Activated CD8-positive, alpha-beta memory T cell treated with anti-CD3 and anti-CD28 coated beads, Interleukin-2, amount 50 U/mL, for 1 hour (primary cell): Measurements from ENCODE around the gene SHH.

Experiments used
- DNase-seq: peaks from one replicate; pipeline ENCODE4 v3.0.0-alpha.2; 2020; ENCODE audit errors: extremely low read depth

The SHH gene

GRCh38 chr7:155792315-155792960 lies 19.8 kb downstream of the SHH start:
- no peak for DNase-seq

- no peak for DNase-seq
Measured at GRCh38 chr7:155791836-155792235, 20.4 kb downstream of the SHH start.

GRCh38 chr7:155791214-155791737 lies 21.0 kb downstream of the SHH start:
- no peak for DNase-seq

- no peak for DNase-seq
Measured at GRCh38 chr7:155790666-155791065, 21.6 kb downstream of the SHH start.

GRCh38 chr7:155789001-155789725 lies 23.1 kb downstream of the SHH start:
- no peak for DNase-seq

- no peak for DNase-seq
Measured at GRCh38 chr7:155788616-155789000, 23.7 kb downstream of the SHH start.

- DNase-seq = no peak
Measured at GRCh38 chr7:155787171-155787851, 25.0 kb downstream of the SHH start.

- no peak for DNase-seq
Measured at GRCh38 chr7:155786491-155786890, 25.8 kb downstream of the SHH start.

- no peak for DNase-seq
Measured at GRCh38 chr7:155785536-155785935, 26.7 kb downstream of the SHH start.

- DNase-seq = no peak
Measured at GRCh38 chr7:155782466-155782865, 29.8 kb downstream of the SHH start.

GRCh38 chr7:155781433-155781832 lies 30.8 kb downstream of the SHH start:
- no peak for DNase-seq

- DNase-seq = no peak
Measured at GRCh38 chr7:155780884-155781283, 31.4 kb downstream of the SHH start.

- DNase-seq = no peak
Measured at GRCh38 chr7:155778349-155778748, 33.9 kb downstream of the SHH start.

- DNase-seq = no peak
Measured at GRCh38 chr7:155776606-155777005, 35.7 kb downstream of the SHH start.

GRCh38 chr7:155775691-155776090 lies 36.6 kb downstream of the SHH start:
- no peak for DNase-seq

- no peak for DNase-seq
Measured at GRCh38 chr7:155774947-155775346, 37.3 kb downstream of the SHH start.

- DNase-seq = no peak
Measured at GRCh38 chr7:155773531-155773930, 38.7 kb downstream of the SHH start.

- no peak for DNase-seq
Measured at GRCh38 chr7:155770241-155770640, 42.0 kb downstream of the SHH start.

GRCh38 chr7:155769701-155770100 lies 42.6 kb downstream of the SHH start:
- DNase-seq = no peak

GRCh38 chr7:155766966-155767916 lies 45.0 kb downstream of the SHH start:
- no peak for DNase-seq

- no peak for DNase-seq
Measured at GRCh38 chr7:155766386-155766785, 45.9 kb downstream of the SHH start.

GRCh38 chr7:155765458-155765857 lies 46.8 kb downstream of the SHH start:
- no peak for DNase-seq
